T-helper 2 cell treated with Interferon-gamma antibody and Interleukin-4, amounts not matched to agents 100 ng/mL and 5 ng/mL, for 36 hours (primary cell): ENCODE measurements around the gene TSPAN3. TPM values are rescaled to one million over a fixed set of nuclear protein-coding genes. Genes with fewer than 3 reads are reported as not detected.

Experiments used
- intact Hi-C: fragments of 100-400 bp; cut with micrococcal nuclease; formaldehyde crosslinking; loops from one replicate; pipeline ENCODE4 v1.15.1; 2023
- total RNA-seq: library from RNA; stranded (reverse); gene quantifications from 2 replicates; pipeline ENCODE4 v1.2.3, GENCODE V29; 2022

TSPAN3 gene
- total RNA-seq, 1 donor from 2014 or later, result 16.3 TPM

DNA sequence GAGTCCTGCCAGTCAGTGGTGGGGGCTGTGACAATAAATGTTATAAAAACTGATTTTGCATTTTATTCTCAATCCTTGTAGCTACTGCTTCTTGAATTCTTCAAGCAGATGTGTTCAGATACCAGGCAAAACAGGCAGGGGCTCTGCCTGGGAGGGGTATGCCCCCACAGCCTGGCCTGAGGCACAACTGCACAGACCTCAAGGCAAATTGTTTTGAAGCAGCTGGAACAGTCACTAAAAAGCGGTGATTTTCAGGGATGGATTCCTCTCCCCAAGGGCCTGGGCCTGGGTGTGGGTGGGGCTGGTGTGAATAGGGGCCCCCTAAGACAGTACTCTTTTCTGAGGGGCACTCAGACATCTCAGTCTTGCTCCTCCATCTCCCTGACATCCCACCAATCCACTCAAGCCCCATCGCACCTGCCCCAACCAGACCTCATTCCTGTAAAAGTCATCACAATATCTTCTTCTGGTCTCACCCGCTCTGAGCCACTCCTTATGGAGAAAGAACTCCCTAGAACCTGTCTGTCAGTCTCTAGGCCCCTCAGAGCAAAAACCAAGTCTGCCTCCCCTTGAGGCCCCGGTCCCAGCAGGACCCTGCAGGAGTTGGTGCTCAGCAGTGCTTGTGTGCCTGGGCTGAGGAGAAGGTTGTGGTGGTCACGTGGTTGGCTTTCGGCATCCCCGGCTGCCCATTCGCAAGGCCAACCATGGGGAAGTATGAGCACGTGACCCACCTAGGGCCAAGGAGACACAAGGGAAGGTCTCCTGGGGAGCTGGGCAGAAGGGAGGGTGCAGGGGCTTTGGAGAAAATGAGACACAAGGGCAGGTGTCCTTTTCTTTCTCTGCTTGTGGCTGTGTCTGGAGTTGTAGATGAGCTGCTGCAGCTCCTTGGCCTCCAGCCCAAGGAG is 78.9 kb downstream of the TSPAN3 start:
- intact Hi-C loops, result no loop called here

Other genes starting within 250 kb of the TSPAN3 start
- 25.0 and 28.8 TPM in 2 replicates for gene SCAPER, start 165.8 kb downstream of the TSPAN3 start, total RNA-seq
- gene RCN2, start 139.4 kb downstream of the TSPAN3 start, total RNA-seq, result 27.3 and 28.2 TPM in 2 replicates
- gene PSTPIP1, start 76.0 kb downstream of the TSPAN3 start, total RNA-seq, result 142 and 144 TPM in 2 replicates